Measurements from ENCODE around the gene UNKL. TPM values are rescaled to one million over a fixed set of nuclear protein-coding genes. Genes with fewer than 3 reads are reported as not detected.

UNKL gene
- total and polyA plus RNA-seq, 2 donors (not counting 1 experiment from before 2014, with no cell fraction given) = 53.9 to 178 TPM

GRCh38 chr16:1434644-1435592, 20.4 kb upstream of the UNKL start:
- ATAC-seq (ENCODE audit: low read depth) (no peak), DNase-seq (no peak)
- intact Hi-C loops (cut with micrococcal nuclease) = no loop called here
- no peak overlapping the region for H3K27ac ChIP-seq (ENCODE audit: low read length in 2 of 2)
- H4K20me1 ChIP-seq (ENCODE audit: control insufficient read depth, insufficient read depth, low read length, poor library complexity, severe bottlenecking) = no peaks in the 10 kb centered on the region
- H3K27me3 ChIP-seq (replicated peaks in 1 of 4; ENCODE audit: control extremely low read depth in 1 of 4, control insufficient read depth in 3 of 4, insufficient read depth in 4 of 4, low read length in 3 of 4) = no peaks in the 10 kb centered on the region
- H2AFZ ChIP-seq (ENCODE audit: insufficient read depth, low read depth, low read length, poor library complexity, severe bottlenecking) = no peak overlapping the region
- ChIA-PET POLR2A (interaction anchor here (1.0 to 1.2 kb wide), 2 partner anchors 8 to 14 kb away, joined by 3 to 4 read pairs; partner anchors contain the start of gene UQCC4), CTCF (no interaction called here)
- Mint-ChIP-seq H3K27me3 (no peaks in the 10 kb centered on the region), H3K27ac (no peak overlapping the region), H3K4me3 (no peak overlapping the region), H3K9me3 (ENCODE audit: insufficient read depth) (no peaks in the 10 kb centered on the region), H3K4me1 (peaks cover 5% of the 10 kb centered on the region)
- H3K9ac ChIP-seq (ENCODE audit: low read length) = no peak overlapping the region
- H3K79me2 ChIP-seq (ENCODE audit: control insufficient read depth, insufficient read depth, low read length) = no peaks in the 10 kb centered on the region
- WGBS (ENCODE audit: insufficient coverage) = 97% methylated on average over 40 of the region's 40 CpGs
- no peak overlapping the region for H3K4me3 ChIP-seq (ENCODE audit: control extremely low read depth in 1 of 5, extremely low read depth in 1 of 5, insufficient read depth in 1 of 5, low read depth in 2 of 5, low read length in 4 of 5)
- H3K36me3 ChIP-seq (replicated peaks in 1 of 2; ENCODE audit: control extremely low read depth in 1 of 2, control insufficient read depth in 1 of 2, extremely low read depth in 1 of 2, insufficient read depth in 2 of 2, low read length in 1 of 2) = no peaks in the 10 kb centered on the region
- TF ChIP-seq EZH2 (IDR thresholded peaks at IDR 0.05; ENCODE audit: borderline replicate concordance, insufficient read depth, low read depth, low read length, poor library complexity, severe bottlenecking) (no peak), CTCF (IDR thresholded peaks at IDR 0.05) (no peak)
- H3K4me2 ChIP-seq (replicated peaks; ENCODE audit: low read depth, low read length, poor library complexity, severe bottlenecking) = no peak overlapping the region
- peaks cover 12 to 28% of the 10 kb centered on the region in 2 donors for H3K4me1 ChIP-seq (ENCODE audit: control insufficient read depth in 2 of 2, insufficient read depth in 2 of 2, low read length in 2 of 2)
- no peaks in the 10 kb centered on the region for H3K9me3 ChIP-seq (ENCODE audit: control extremely low read depth in 1 of 3, control insufficient read depth in 2 of 3, insufficient read depth in 1 of 3, low read length in 2 of 3)

- Histone ChIP-seq H3K27ac (ENCODE audit: low read length in 2 of 2) (peak overlapping the region in 1 of 2 donors; percentile 9), H3K27me3 (replicated peaks in 1 of 4; ENCODE audit: control extremely low read depth in 1 of 4, control insufficient read depth in 3 of 4, insufficient read depth in 4 of 4, low read length in 3 of 4) (no peaks in the 10 kb centered on the region), H3K9me3 (ENCODE audit: control extremely low read depth in 1 of 3, control insufficient read depth in 2 of 3, insufficient read depth in 1 of 3, low read length in 2 of 3) (no peaks in the 10 kb centered on the region), H3K4me2 (replicated peaks; ENCODE audit: low read depth, low read length, poor library complexity, severe bottlenecking) (peak overlapping the region; percentile 70), H3K4me1 (ENCODE audit: control insufficient read depth in 2 of 2, insufficient read depth in 2 of 2, low read length in 2 of 2) (peaks cover 15 to 34% of the 10 kb centered on the region in 2 donors), H3K79me2 (ENCODE audit: control insufficient read depth, insufficient read depth, low read length) (no peaks in the 10 kb centered on the region), H3K4me3 (ENCODE audit: control extremely low read depth in 1 of 5, extremely low read depth in 1 of 5, insufficient read depth in 1 of 5, low read depth in 2 of 5, low read length in 4 of 5) (peak overlapping the region in 1 of 5 experiments; percentile 43), H3K36me3 (replicated peaks in 1 of 2; ENCODE audit: control extremely low read depth in 1 of 2, control insufficient read depth in 1 of 2, extremely low read depth in 1 of 2, insufficient read depth in 2 of 2, low read length in 1 of 2) (no peaks in the 10 kb centered on the region), H2AFZ (ENCODE audit: insufficient read depth, low read depth, low read length, poor library complexity, severe bottlenecking) (no peak overlapping the region), H4K20me1 (ENCODE audit: control insufficient read depth, insufficient read depth, low read length, poor library complexity, severe bottlenecking) (no peaks in the 10 kb centered on the region), H3K9ac (ENCODE audit: low read length) (no peak overlapping the region)
- TF ChIP-seq CTCF (IDR thresholded peaks at IDR 0.05) (no peak), EZH2 (IDR thresholded peaks at IDR 0.05; ENCODE audit: borderline replicate concordance, insufficient read depth, low read depth, low read length, poor library complexity, severe bottlenecking) (no peak)
- intact Hi-C loops (cut with micrococcal nuclease) = no loop called here
- DNase-seq = no peak
- no peak for ATAC-seq (ENCODE audit: low read depth)
- Mint-ChIP-seq H3K27ac (no peak overlapping the region), H3K9me3 (ENCODE audit: insufficient read depth) (no peaks in the 10 kb centered on the region), H3K4me1 (peaks cover 5% of the 10 kb centered on the region), H3K27me3 (no peaks in the 10 kb centered on the region), H3K4me3 (no peak overlapping the region)
- CTCF ChIA-PET = no interaction called here
- POLR2A ChIA-PET = interaction anchor here (0.5 to 1.1 kb wide), 2 partner anchors 13 to 59 kb away, joined by 3 to 12 read pairs; no protein-coding TSS in a partner anchor
- 58% methylated on average over 22 of the region's 22 CpGs for WGBS (ENCODE audit: insufficient coverage)
These were observed 19.3 kb upstream of the UNKL start for GRCh38 chr16:1433756-1434155.

All from B cell (primary cell).